NCI-H1092 (cell line): Measurements from ENCODE around the gene SOS2.
"Not testable (repeated sequence)": the region's sequence is repeated elsewhere in the genome, so short reads cannot be mapped to it uniquely, and the experiment has no call there.

Source experiments
- DNase-seq: peaks from one replicate; lab custom pipeline; 2025; lab: John Stamatoyannopoulos, UW

SOS2 gene

GRCh38 chr14:50085570-50086320 lies 145.6 kb downstream of the SOS2 start:
- no peak for DNase-seq

GRCh38 chr14:50084666-50085065 lies 146.7 kb downstream of the SOS2 start:
- no peak for DNase-seq

GRCh38 chr14:50083467-50084337 lies 147.7 kb downstream of the SOS2 start:
- no peak for DNase-seq

GRCh38 chr14:50082784-50083466 lies 148.5 kb downstream of the SOS2 start:
- DNase-seq: no peak

GRCh38 chr14:50082308-50082742 lies 149.1 kb downstream of the SOS2 start:
- DNase-seq: no peak

GRCh38 chr14:50079103-50079502 lies 152.3 kb downstream of the SOS2 start:
- not testable (repeated sequence) for DNase-seq

GRCh38 chr14:50073663-50074062 lies 157.7 kb downstream of the SOS2 start:
- DNase-seq: not testable (repeated sequence)

- no peak for DNase-seq
These were observed 159.0 kb downstream of the SOS2 start for GRCh38 chr14:50072395-50072794.

GRCh38 chr14:50070840-50071548 lies 160.4 kb downstream of the SOS2 start:
- DNase-seq: no peak

- DNase-seq: no peak
These were observed 161.1 kb downstream of the SOS2 start for GRCh38 chr14:50070230-50070629.

GRCh38 chr14:50069325-50069724 lies 162.1 kb downstream of the SOS2 start:
- no peak for DNase-seq

- DNase-seq: no peak
These were observed 162.9 kb downstream of the SOS2 start for GRCh38 chr14:50068496-50068895.

GRCh38 chr14:50067723-50068495 lies 163.5 kb downstream of the SOS2 start:
- no peak for DNase-seq
